B cell (primary cell): ENCODE data around the gene RAPGEF5. TPM values are rescaled to one million over a fixed set of nuclear protein-coding genes. Genes with fewer than 3 reads are reported as not detected.

Experiments
- ATAC-seq: fragments of 200-7000 bp; cut with Tn5 transposase; one replicate; pipeline ENCODE4 v1.10.0; 2021; ENCODE audit warnings: low read depth, mild to moderate bottlenecking, moderate number of reproducible peaks, moderate library complexity
- CTCF ChIA-PET: fragments of 350-600 bp; sonication (Branson Sonifier 250); formaldehyde crosslinking; loops from one replicate; lab custom pipeline; 2021; ENCODE audit warnings: antibody characterized with exemption, inconsistent platforms; lab: Charles Lee
- POLR2A ChIA-PET: fragments of 350-600 bp; sonication (Branson Sonifier 250); formaldehyde crosslinking; loops from one replicate; lab custom pipeline; 2021; ENCODE audit warnings: antibody characterized with exemption; lab: Charles Lee
- DNase-seq: peaks from one replicate; pipeline ENCODE4 v3.0.0; 2013
- H2AFZ ChIP-seq: 2 replicates; pipeline ENCODE4 v1.6.1; 2012; ENCODE audit warnings: mild to moderate bottlenecking, low read depth, low read length; ENCODE audit not compliant: insufficient read depth, poor library complexity, severe bottlenecking
- H3K27ac ChIP-seq, 2 donors: 1 replicate in 1 of 2; 2 replicates in 1 of 2; pipeline ENCODE4 v1.5.1; 2012 to 2013; ENCODE audit warnings: low read length in 2 of 2, mild to moderate bottlenecking in 2 of 2, moderate library complexity in 1 of 2
- H3K27me3 ChIP-seq, 4 experiments: fragments of 200-600 bp in 1 of 4; sonication (generic) in 1 of 4; replicated peaks in 1 of 4; 1 replicate in 2 of 4; 2 replicates in 2 of 4; pipeline versions ENCODE4 v1.6.1 to v1.7.0; 2013 to 2016; ENCODE audit warnings: low read length in 3 of 4, mild to moderate bottlenecking in 2 of 4, mixed read lengths in 1 of 4, moderate library complexity in 1 of 4; ENCODE audit not compliant: insufficient read depth in 4 of 4, control insufficient read depth in 3 of 4; ENCODE audit errors: control extremely low read depth in 1 of 4
- H3K36me3 ChIP-seq, 2 experiments: replicated peaks in 1 of 2; 1 replicate in 1 of 2; 2 replicates in 1 of 2; pipeline versions ENCODE4 v1.6.1 to v1.7.1; 2013; ENCODE audit warnings: low read length in 1 of 2; ENCODE audit not compliant: insufficient read depth in 2 of 2, control insufficient read depth in 1 of 2; ENCODE audit errors: control extremely low read depth in 1 of 2, extremely low read depth in 1 of 2
- H3K4me1 ChIP-seq, 2 donors: fragments of 200-600 bp in 1 of 2; sonication (generic) in 1 of 2; 1 replicate in 1 of 2; 2 replicates in 1 of 2; pipeline versions ENCODE4 v1.5.1 to v1.6.1; 2013 to 2017; ENCODE audit warnings: low read length in 2 of 2; ENCODE audit not compliant: control insufficient read depth in 2 of 2, insufficient read depth in 2 of 2
- H3K4me2 ChIP-seq: replicated peaks from 2 replicates; pipeline ENCODE3; 2012; ENCODE audit warnings: mild to moderate bottlenecking, low read depth, low read length; ENCODE audit not compliant: poor library complexity, severe bottlenecking
- H3K4me3 ChIP-seq, 5 experiments: fragments of 200-600 bp in 1 of 5; sonication (generic) in 1 of 5; 1 replicate in 3 of 5; 2 replicates in 2 of 5; pipeline versions ENCODE4 v1.5.1 to v1.7.0; 2011 to 2016; ENCODE audit warnings: low read length in 4 of 5, mild to moderate bottlenecking in 4 of 5, low read depth in 2 of 5, control low read depth in 1 of 5, moderate library complexity in 1 of 5; ENCODE audit not compliant: insufficient read depth in 1 of 5; ENCODE audit errors: control extremely low read depth in 1 of 5, extremely low read depth in 1 of 5
- H3K79me2 ChIP-seq: fragments of 200-600 bp; sonication (generic); one replicate; pipeline ENCODE4 v1.6.0; 2016; ENCODE audit warnings: low read length; ENCODE audit not compliant: control insufficient read depth, insufficient read depth
- H3K9ac ChIP-seq: fragments of 200-600 bp; sonication (generic); 2 replicates; pipeline ENCODE4 v1.6.1; 2017; ENCODE audit warnings: mild to moderate bottlenecking, low read length, moderate library complexity
- H3K9me3 ChIP-seq, 3 donors: one replicate each; pipeline versions ENCODE4 v1.6.1 to v1.7.1; 2013; ENCODE audit warnings: low read length in 2 of 3; ENCODE audit not compliant: control insufficient read depth in 2 of 3, insufficient read depth in 1 of 3; ENCODE audit errors: control extremely low read depth in 1 of 3
- H4K20me1 ChIP-seq: 2 replicates; pipeline ENCODE4 v1.6.0; 2012; ENCODE audit warnings: mild to moderate bottlenecking, low read length; ENCODE audit not compliant: insufficient read depth, control insufficient read depth, poor library complexity, severe bottlenecking
- H3K27ac Mint-ChIP-seq: one replicate; pipeline ENCODE4 v1.8.0; 2021; ENCODE audit warnings: mixed read lengths
- H3K27me3 Mint-ChIP-seq: one replicate; pipeline ENCODE4 v1.8.0; 2021; ENCODE audit warnings: mixed read lengths
- H3K4me1 Mint-ChIP-seq: one replicate; pipeline ENCODE4 v1.8.0; 2021; ENCODE audit warnings: mixed read lengths
- H3K4me3 Mint-ChIP-seq: one replicate; pipeline ENCODE4 v1.8.0; 2021; ENCODE audit warnings: mixed read lengths
- H3K9me3 Mint-ChIP-seq: one replicate; pipeline ENCODE4 v1.8.0; 2022; ENCODE audit warnings: mixed read lengths; ENCODE audit not compliant: insufficient read depth
- EZH2 ChIP-seq: IDR thresholded peaks from 2 replicates; pipeline ENCODE4 v1.6.1; 2012; ENCODE audit warnings: borderline replicate concordance, low read depth, mild to moderate bottlenecking, moderate library complexity, low read length; ENCODE audit not compliant: insufficient read depth, poor library complexity, severe bottlenecking
- WGBS: methylation state at CpG from one replicate; pipeline ENCODE4 v1.1.5; 2013; ENCODE audit warnings: missing lambda C conversion rate; ENCODE audit not compliant: insufficient coverage; 5-methylcytosine and 5-hydroxymethylcytosine counted together
- intact Hi-C: fragments of 100-400 bp; cut with micrococcal nuclease; formaldehyde crosslinking; loops from one replicate; pipeline ENCODE4 v1.10.0; 2022
- polyA plus RNA-seq: library from polyadenylated mRNA; depleted of rRNA; stranded (reverse); fragments of >200 nt; gene quantifications from 2 replicates; pipeline ENCODE4 v1.2.3, GENCODE V29; 2012
- total RNA-seq, 2 donors: library from RNA; stranded (reverse); fragments of 120-200 nt in 1 of 2; gene quantifications; 1 replicate in 1 of 2; 2 replicates in 1 of 2; pipeline versions ENCODE4 v1.2.3 to v1.2.4, GENCODE V29; 2013 to 2022
- TF ChIP-seq, protein P1 (sequence below): fragments of 200-600 bp; IDR thresholded peaks from one replicate; pipeline ENCODE4 v1.8.0; 2022; ENCODE audit warnings: antibody characterized with exemption, mild to moderate bottlenecking

The RAPGEF5 gene
- total and polyA plus RNA-seq, 2 donors (not counting 1 experiment from before 2014, with no cell fraction given), result 1.5 to 37.6 TPM

DNA sequence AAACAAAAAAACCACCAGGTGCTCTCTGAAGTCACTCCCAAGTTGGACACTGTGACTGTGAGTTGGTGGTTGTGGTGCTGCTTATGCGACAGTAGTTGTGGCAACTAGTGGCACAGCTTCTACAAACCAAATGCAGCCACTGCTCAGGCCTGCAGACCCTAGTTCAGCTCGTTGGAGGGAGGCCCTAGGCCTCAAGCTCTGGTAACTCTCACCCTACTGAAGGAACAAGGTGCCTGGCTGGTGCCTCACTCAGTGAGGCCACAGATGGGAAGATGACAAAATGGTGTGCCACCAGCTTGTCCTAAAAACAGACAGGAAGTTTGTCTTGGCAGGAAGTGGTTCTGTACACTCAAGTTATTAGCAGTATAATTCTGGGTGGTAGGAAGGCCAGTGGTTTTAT is 45.3 kb upstream of the RAPGEF5 start:
- Histone ChIP-seq H3K4me2 (peak overlapping the region; percentile 13), H3K4me1 (peaks cover 10% of the 10 kb centered on the region in 2 donors), H3K79me2 (no peaks in the 10 kb centered on the region), H3K9me3 (no peaks in the 10 kb centered on the region), H3K36me3 (no peaks in the 10 kb centered on the region), H3K9ac (no peak overlapping the region), H3K4me3 (no peak overlapping the region), H3K27me3 (no peaks in the 10 kb centered on the region), H3K27ac (no peak overlapping the region), H4K20me1 (no peaks in the 10 kb centered on the region), H2AFZ (peak overlapping the region; percentile 63)
- intact Hi-C loops, result no loop called here
- DNase-seq (no peak), ATAC-seq (peak; percentile 14)
- ChIA-PET CTCF (interaction anchor here (0.7 kb wide), 1 partner anchor 277 kb away, joined by 3 read pairs; no protein-coding TSS in a partner anchor), POLR2A (no interaction called here)
- H3K27me3 Mint-ChIP-seq, result peaks cover 6% of the 10 kb centered on the region
- TF ChIP-seq EZH2, result no peak
- TF ChIP-seq, protein P1, sequence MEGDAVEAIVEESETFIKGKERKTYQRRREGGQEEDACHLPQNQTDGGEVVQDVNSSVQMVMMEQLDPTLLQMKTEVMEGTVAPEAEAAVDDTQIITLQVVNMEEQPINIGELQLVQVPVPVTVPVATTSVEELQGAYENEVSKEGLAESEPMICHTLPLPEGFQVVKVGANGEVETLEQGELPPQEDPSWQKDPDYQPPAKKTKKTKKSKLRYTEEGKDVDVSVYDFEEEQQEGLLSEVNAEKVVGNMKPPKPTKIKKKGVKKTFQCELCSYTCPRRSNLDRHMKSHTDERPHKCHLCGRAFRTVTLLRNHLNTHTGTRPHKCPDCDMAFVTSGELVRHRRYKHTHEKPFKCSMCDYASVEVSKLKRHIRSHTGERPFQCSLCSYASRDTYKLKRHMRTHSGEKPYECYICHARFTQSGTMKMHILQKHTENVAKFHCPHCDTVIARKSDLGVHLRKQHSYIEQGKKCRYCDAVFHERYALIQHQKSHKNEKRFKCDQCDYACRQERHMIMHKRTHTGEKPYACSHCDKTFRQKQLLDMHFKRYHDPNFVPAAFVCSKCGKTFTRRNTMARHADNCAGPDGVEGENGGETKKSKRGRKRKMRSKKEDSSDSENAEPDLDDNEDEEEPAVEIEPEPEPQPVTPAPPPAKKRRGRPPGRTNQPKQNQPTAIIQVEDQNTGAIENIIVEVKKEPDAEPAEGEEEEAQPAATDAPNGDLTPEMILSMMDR, result no peak
- WGBS, result 43% methylated on average over 2 of the region's 2 CpGs
- H3K27ac Mint-ChIP-seq, result peak overlapping the region; percentile 32
- no peaks in the 10 kb centered on the region for H3K9me3 Mint-ChIP-seq
- H3K4me3 Mint-ChIP-seq, result peak overlapping the region; percentile 30
- H3K4me1 Mint-ChIP-seq, result peaks cover 21% of the 10 kb centered on the region

DNA sequence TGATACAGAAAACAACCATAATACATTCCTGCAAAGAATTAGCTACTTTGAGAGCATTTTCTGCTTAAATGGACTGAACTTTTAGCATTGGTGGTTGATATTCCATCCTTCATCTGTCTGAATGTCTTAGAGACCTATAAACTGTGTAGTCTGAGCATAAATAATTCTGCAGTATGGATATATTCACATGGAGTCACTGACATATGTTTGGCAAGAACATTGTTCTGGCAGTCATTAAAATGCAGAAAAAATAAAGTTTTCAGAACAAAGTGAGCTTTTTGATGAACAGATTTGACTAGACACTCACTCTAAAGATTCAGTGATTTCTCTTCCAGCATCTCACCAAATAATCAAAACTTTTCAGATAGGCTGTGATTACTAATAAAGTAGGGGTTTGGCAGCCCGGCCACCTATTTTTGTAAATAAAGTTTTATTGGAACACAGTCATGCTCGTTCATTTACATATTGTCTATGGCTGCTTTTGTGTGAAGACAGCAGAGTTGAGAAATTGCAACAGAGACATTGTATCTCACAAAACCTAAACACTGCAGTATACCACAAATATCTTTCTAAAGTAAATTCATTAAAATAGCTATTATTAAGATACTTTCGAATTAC is 44.1 kb upstream of the RAPGEF5 start:
- WGBS, result no CpG with 5 or more reads among the region's 3 CpGs
- intact Hi-C loops, result no loop called here
- CTCF ChIA-PET, result interaction anchor here (1.4 kb wide), 1 partner anchor 44 kb away, joined by 3 read pairs; no protein-coding TSS in a partner anchor

More for the DNA sequence above, 44.1 kb upstream of the RAPGEF5 start:
- no peak overlapping the region for H3K4me2 ChIP-seq
- peaks cover 9% of the 10 kb centered on the region for H3K27me3 Mint-ChIP-seq
- no peaks in the 10 kb centered on the region for H3K9me3 ChIP-seq
- H3K27ac ChIP-seq, result no peak overlapping the region
- POLR2A ChIA-PET, result interaction anchor here (0.5 kb wide), 1 partner anchor 240 kb away, joined by 3 read pairs; no protein-coding TSS in a partner anchor
- no peak overlapping the region for H3K9ac ChIP-seq
- no peak overlapping the region for H2AFZ ChIP-seq
- no peak overlapping the region for H3K4me3 Mint-ChIP-seq
- H3K4me1 ChIP-seq, result peaks cover 10% of the 10 kb centered on the region in 2 donors
- H3K79me2 ChIP-seq, result no peaks in the 10 kb centered on the region
- H3K9me3 Mint-ChIP-seq, result no peaks in the 10 kb centered on the region
- TF ChIP-seq, protein P1, result no peak
- no peak for TF ChIP-seq EZH2
- no peaks in the 10 kb centered on the region for H3K36me3 ChIP-seq
- no peak overlapping the region for H3K4me3 ChIP-seq
- H4K20me1 ChIP-seq, result no peaks in the 10 kb centered on the region
- H3K4me1 Mint-ChIP-seq, result peaks cover 21% of the 10 kb centered on the region
- no peak for ATAC-seq
- H3K27me3 ChIP-seq, result no peaks in the 10 kb centered on the region
- no peak for DNase-seq
- H3K27ac Mint-ChIP-seq, result no peak overlapping the region
